Central memory CD8-positive, alpha-beta T cell (primary cell): ENCODE results near the gene OR2A7.
"Not testable (repeated sequence)": the region's sequence is repeated elsewhere in the genome, so short reads cannot be mapped to it uniquely, and the experiment has no call there.

Experiments
- ATAC-seq: fragments of 150-1000 bp; cut with Tn5 transposase; replicated peaks from 2 replicates; pipeline ENCODE4 v1.10.0; 2022; ENCODE audit warnings: mild to moderate bottlenecking, moderate FRiP score, moderate number of reproducible peaks; ENCODE audit not compliant: poor library complexity, severe bottlenecking; ENCODE audit errors: extremely low read depth
- DNase-seq, 2 donors: peaks; one replicate each; pipeline ENCODE4 v3.0.0; 2021; ENCODE audit warnings: low spot score in 2 of 2
- H3K27ac Mint-ChIP-seq: one replicate; pipeline ENCODE4 v1.8.0; 2022; ENCODE audit warnings: low read depth, mild to moderate bottlenecking, moderate library complexity, mixed read lengths
- H3K27me3 Mint-ChIP-seq: one replicate; pipeline ENCODE4 v1.8.0; 2022; ENCODE audit warnings: mixed read lengths
- H3K36me3 Mint-ChIP-seq: one replicate; pipeline ENCODE4 v1.8.0; 2022; ENCODE audit warnings: mild to moderate bottlenecking, moderate library complexity, mixed read lengths; ENCODE audit not compliant: insufficient read depth
- H3K4me1 Mint-ChIP-seq: one replicate; pipeline ENCODE4 v1.8.0; 2022; ENCODE audit warnings: mixed read lengths
- H3K4me3 Mint-ChIP-seq: one replicate; pipeline ENCODE4 v1.8.0; 2022; ENCODE audit warnings: mild to moderate bottlenecking, moderate library complexity, mixed read lengths
- H3K9me3 Mint-ChIP-seq: one replicate; pipeline ENCODE4 v1.8.0; 2022; ENCODE audit warnings: mixed read lengths

OR2A7 gene

GRCh38 chr7:144282490-144282889, 17.9 kb upstream of the OR2A7 start:
- DNase-seq, H3K27me3 Mint-ChIP-seq, H3K27ac Mint-ChIP-seq, H3K4me1 Mint-ChIP-seq, H3K36me3 Mint-ChIP-seq, H3K9me3 Mint-ChIP-seq, ATAC-seq, H3K4me3 Mint-ChIP-seq: not testable (repeated sequence)

- not testable (repeated sequence) for H3K27ac Mint-ChIP-seq, H3K27me3 Mint-ChIP-seq, DNase-seq, H3K9me3 Mint-ChIP-seq, H3K4me3 Mint-ChIP-seq, H3K36me3 Mint-ChIP-seq, ATAC-seq, H3K4me1 Mint-ChIP-seq
Observed at GRCh38 chr7:144281981-144282380, 17.4 kb upstream of the OR2A7 start.

GRCh38 chr7:144280010-144280409, 15.4 kb upstream of the OR2A7 start:
- DNase-seq, H3K4me1 Mint-ChIP-seq, H3K36me3 Mint-ChIP-seq, ATAC-seq, H3K4me3 Mint-ChIP-seq, H3K27me3 Mint-ChIP-seq, H3K9me3 Mint-ChIP-seq, H3K27ac Mint-ChIP-seq: not testable (repeated sequence)

GRCh38 chr7:144275281-144275680, 10.7 kb upstream of the OR2A7 start:
- not testable (repeated sequence) for H3K9me3 Mint-ChIP-seq, H3K36me3 Mint-ChIP-seq, ATAC-seq, DNase-seq, H3K27me3 Mint-ChIP-seq, H3K4me1 Mint-ChIP-seq, H3K4me3 Mint-ChIP-seq, H3K27ac Mint-ChIP-seq

- not testable (repeated sequence) for DNase-seq, H3K9me3 Mint-ChIP-seq, H3K4me3 Mint-ChIP-seq, ATAC-seq, H3K36me3 Mint-ChIP-seq, H3K4me1 Mint-ChIP-seq, H3K27me3 Mint-ChIP-seq, H3K27ac Mint-ChIP-seq
Observed at GRCh38 chr7:144269188-144269587, 4.6 kb upstream of the OR2A7 start, which contains the start of gene CTAGE8. CTAGE8 (minus strand) TSS chr7:144269288; CDS start chr7:144269250, 38 bp downstream.

- ATAC-seq, H3K4me3 Mint-ChIP-seq, H3K27me3 Mint-ChIP-seq, H3K9me3 Mint-ChIP-seq, H3K36me3 Mint-ChIP-seq, H3K4me1 Mint-ChIP-seq, DNase-seq, H3K27ac Mint-ChIP-seq: not testable (repeated sequence)
Observed at GRCh38 chr7:144262128-144262527, 2.5 kb downstream of the OR2A7 start.

- not testable (repeated sequence) for H3K4me1 Mint-ChIP-seq, DNase-seq, H3K4me3 Mint-ChIP-seq, H3K9me3 Mint-ChIP-seq, ATAC-seq, H3K27ac Mint-ChIP-seq, H3K27me3 Mint-ChIP-seq, H3K36me3 Mint-ChIP-seq
Observed at GRCh38 chr7:144259067-144259466, 5.5 kb downstream of the OR2A7 start.

GRCh38 chr7:144256112-144256511, 8.5 kb downstream of the OR2A7 start:
- no peak overlapping the region for H3K27ac Mint-ChIP-seq
- no peak overlapping the region for H3K4me3 Mint-ChIP-seq
- DNase-seq (no peak), ATAC-seq (no peak)
- no peaks in the 10 kb centered on the region for H3K36me3 Mint-ChIP-seq
- H3K9me3 Mint-ChIP-seq = no peaks in the 10 kb centered on the region
- H3K4me1 Mint-ChIP-seq = no peaks in the 10 kb centered on the region
- H3K27me3 Mint-ChIP-seq = no peaks in the 10 kb centered on the region

GRCh38 chr7:144255471-144255897, 9.1 kb downstream of the OR2A7 start:
- H3K4me3 Mint-ChIP-seq = no peak overlapping the region
- H3K27ac Mint-ChIP-seq = no peak overlapping the region
- no peaks in the 10 kb centered on the region for H3K9me3 Mint-ChIP-seq
- ATAC-seq = no peak
- no peak for DNase-seq
- no peaks in the 10 kb centered on the region for H3K27me3 Mint-ChIP-seq
- H3K36me3 Mint-ChIP-seq = no peaks in the 10 kb centered on the region
- H3K4me1 Mint-ChIP-seq = no peaks in the 10 kb centered on the region

GRCh38 chr7:144252307-144252706, 12.3 kb downstream of the OR2A7 start:
- not testable (repeated sequence) for H3K36me3 Mint-ChIP-seq, H3K4me1 Mint-ChIP-seq, DNase-seq, ATAC-seq, H3K9me3 Mint-ChIP-seq, H3K27me3 Mint-ChIP-seq, H3K27ac Mint-ChIP-seq, H3K4me3 Mint-ChIP-seq

- not testable (repeated sequence) for H3K4me1 Mint-ChIP-seq, ATAC-seq, DNase-seq, H3K27me3 Mint-ChIP-seq, H3K9me3 Mint-ChIP-seq, H3K36me3 Mint-ChIP-seq, H3K4me3 Mint-ChIP-seq, H3K27ac Mint-ChIP-seq
Observed at GRCh38 chr7:144247674-144248330, 16.8 kb downstream of the OR2A7 start.

- not testable (repeated sequence) for H3K27ac Mint-ChIP-seq, ATAC-seq, H3K9me3 Mint-ChIP-seq, H3K4me1 Mint-ChIP-seq, H3K27me3 Mint-ChIP-seq, H3K4me3 Mint-ChIP-seq, H3K36me3 Mint-ChIP-seq, DNase-seq
Observed at GRCh38 chr7:144246967-144247366, 17.6 kb downstream of the OR2A7 start.

- H3K4me1 Mint-ChIP-seq, H3K36me3 Mint-ChIP-seq, ATAC-seq, DNase-seq, H3K27me3 Mint-ChIP-seq, H3K9me3 Mint-ChIP-seq, H3K4me3 Mint-ChIP-seq, H3K27ac Mint-ChIP-seq: not testable (repeated sequence)
Observed at GRCh38 chr7:144245372-144245771, 19.2 kb downstream of the OR2A7 start.
